Measurements from ENCODE around the gene MSI2. TPM values are rescaled to one million over a fixed set of nuclear protein-coding genes. Genes with fewer than 3 reads are reported as not detected.

The MSI2 gene
- total RNA-seq, 2 experiments from 2014 or later = 87.6 to 96.0 TPM

DNA sequence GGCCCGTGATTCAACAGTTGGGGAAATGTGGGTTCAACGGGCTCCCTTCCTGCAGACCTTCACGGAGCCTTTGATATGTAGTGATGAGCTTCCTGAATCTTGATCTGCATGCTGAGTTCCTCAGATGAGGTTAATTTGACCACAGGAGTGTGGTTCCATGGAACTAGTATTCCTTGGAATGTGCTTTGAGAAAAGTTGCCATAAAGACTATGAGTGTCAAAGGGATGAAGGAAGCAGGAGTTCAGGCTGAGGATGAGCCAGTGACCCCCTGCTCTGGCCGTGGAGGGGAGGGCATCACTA lies 229.2 kb downstream of the MSI2 start:
- no peaks in the 10 kb centered on the region for H3K27me3 Mint-ChIP-seq
- no peak for DNase-seq
- no peak overlapping the region for H3K4me3 Mint-ChIP-seq
- POLR2A ChIA-PET = no interaction called here
- H3K4me1 Mint-ChIP-seq = peaks cover 43% of the 10 kb centered on the region
- H3K36me3 Mint-ChIP-seq (ENCODE audit: low read depth) = peaks cover 3% of the 10 kb centered on the region
- H3K9me3 Mint-ChIP-seq = no peaks in the 10 kb centered on the region
- no peak overlapping the region for H3K27ac Mint-ChIP-seq
- CTCF ChIA-PET = interaction anchor here (0.6 kb wide), 2 partner anchors 186 to 537 kb away, joined by 3 read pairs; no protein-coding TSS in a partner anchor

DNA sequence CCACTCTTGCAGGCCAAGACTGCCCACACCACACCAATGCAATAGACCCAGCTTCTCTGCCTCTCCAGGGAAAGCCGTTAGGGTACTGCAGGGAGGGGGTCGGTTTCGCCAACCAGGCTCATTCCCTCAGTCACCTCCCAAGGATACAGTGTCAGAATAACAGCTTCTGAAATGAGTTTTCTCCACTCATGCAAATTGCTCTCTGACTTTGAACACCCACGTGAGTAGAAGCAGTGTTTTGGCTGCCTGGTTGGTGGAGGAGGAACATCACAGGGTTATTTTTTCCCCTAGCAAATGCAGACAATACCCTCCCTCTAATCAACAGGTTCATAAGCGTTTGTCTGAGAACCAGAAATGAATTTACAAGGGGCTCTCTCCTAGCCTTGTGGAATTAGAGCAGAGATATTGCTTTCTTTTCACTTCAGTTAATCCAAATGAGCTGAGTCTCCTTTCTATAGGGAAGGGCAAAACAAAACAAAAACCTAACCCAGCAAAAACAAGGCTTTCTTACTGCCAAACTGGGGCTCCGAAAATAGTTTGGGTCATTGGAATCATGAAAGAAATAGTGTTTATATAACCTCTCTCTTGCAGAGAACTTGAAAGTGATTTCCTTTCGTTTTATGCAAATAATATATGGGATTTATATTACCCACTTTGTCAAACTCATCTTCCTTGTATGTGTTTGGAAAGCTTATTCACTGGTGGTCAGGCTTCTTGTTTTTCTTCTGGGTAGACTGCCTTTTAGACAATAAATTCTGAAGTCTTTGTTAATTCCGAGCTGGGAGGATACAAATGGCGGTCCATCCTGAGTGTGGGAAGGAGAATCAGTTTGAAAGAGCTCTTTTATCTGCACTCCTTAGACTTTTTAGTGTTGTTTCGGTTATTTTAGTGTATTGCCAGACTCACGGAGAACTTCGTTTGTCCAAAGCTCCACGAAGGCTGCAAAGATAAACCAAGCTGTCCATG lies 229.9 kb downstream of the MSI2 start:
- Mint-ChIP-seq H3K27ac (no peak overlapping the region), H3K9me3 (no peaks in the 10 kb centered on the region), H3K4me1 (peaks cover 36% of the 10 kb centered on the region), H3K4me3 (no peak overlapping the region), H3K27me3 (no peaks in the 10 kb centered on the region), H3K36me3 (ENCODE audit: low read depth) (peaks cover 3% of the 10 kb centered on the region)
- DNase-seq = no peak
- CTCF ChIA-PET = interaction anchor here (0.6 to 1.5 kb wide), 6 partner anchors 11 to 538 kb away, joined by 3 to 6 read pairs (median 4); no protein-coding TSS in a partner anchor
- POLR2A ChIA-PET = no interaction called here

DNA sequence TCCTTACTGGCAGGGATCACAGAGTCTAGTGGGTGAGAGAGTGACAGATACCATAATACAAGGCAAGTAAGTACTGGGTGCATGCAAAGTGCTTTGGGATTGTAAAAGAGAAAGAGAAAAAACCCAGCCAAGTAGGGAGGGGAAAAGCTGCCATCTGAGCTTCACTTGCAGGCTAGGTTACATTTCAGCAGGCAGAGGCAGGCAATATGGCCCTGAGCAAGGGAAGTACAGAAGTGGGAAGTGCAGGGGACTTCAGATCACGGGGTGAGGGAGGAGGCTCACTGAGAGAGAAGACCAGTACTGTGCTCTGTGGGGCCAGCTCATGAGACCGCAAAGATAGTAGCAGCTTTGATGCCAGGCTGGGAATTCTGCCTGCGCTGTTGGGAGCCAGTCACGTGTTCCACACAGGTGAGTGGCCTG lies 230.6 kb downstream of the MSI2 start:
- Mint-ChIP-seq H3K9me3 (no peaks in the 10 kb centered on the region), H3K27ac (no peak overlapping the region), H3K4me1 (peaks cover 33% of the 10 kb centered on the region), H3K4me3 (no peak overlapping the region), H3K36me3 (ENCODE audit: low read depth) (peaks cover 3% of the 10 kb centered on the region), H3K27me3 (no peaks in the 10 kb centered on the region)
- no peak for DNase-seq
- ChIA-PET POLR2A (no interaction called here), CTCF (interaction anchor here (0.6 to 1.5 kb wide), 3 partner anchors 11 to 244 kb away, joined by 3 to 6 read pairs (median 4); no protein-coding TSS in a partner anchor)

DNA sequence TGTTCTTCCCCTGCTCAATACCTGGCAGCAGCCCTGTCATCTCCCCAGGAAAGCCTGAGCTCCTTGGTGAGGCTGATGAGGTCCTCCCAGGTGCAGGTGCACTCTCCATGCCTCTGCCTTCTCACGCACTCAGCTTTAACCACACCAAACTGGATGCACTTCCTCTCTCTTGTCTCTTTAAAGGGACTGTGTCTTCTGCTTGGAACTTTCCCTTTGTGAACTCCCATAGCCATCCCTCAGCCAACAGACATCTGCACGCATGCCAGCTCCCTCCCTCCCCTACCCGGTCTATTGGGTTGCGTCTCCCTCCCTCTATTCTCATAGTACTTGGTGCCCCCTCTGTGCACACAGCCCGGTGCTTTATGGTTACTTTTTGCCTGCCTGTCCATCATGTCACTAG lies 231.2 kb downstream of the MSI2 start:
- H3K9me3 Mint-ChIP-seq = no peaks in the 10 kb centered on the region
- peaks cover 31% of the 10 kb centered on the region for H3K4me1 Mint-ChIP-seq
- no peak overlapping the region for H3K4me3 Mint-ChIP-seq
- H3K27me3 Mint-ChIP-seq = no peaks in the 10 kb centered on the region
- no peak for DNase-seq
- CTCF ChIA-PET = interaction anchor here (0.6 to 1.3 kb wide), 2 partner anchors 10 to 27 kb away, joined by 3 to 6 read pairs; no protein-coding TSS in a partner anchor
- POLR2A ChIA-PET = no interaction called here
- H3K36me3 Mint-ChIP-seq (ENCODE audit: low read depth) = peaks cover 3% of the 10 kb centered on the region
- no peak overlapping the region for H3K27ac Mint-ChIP-seq

DNA sequence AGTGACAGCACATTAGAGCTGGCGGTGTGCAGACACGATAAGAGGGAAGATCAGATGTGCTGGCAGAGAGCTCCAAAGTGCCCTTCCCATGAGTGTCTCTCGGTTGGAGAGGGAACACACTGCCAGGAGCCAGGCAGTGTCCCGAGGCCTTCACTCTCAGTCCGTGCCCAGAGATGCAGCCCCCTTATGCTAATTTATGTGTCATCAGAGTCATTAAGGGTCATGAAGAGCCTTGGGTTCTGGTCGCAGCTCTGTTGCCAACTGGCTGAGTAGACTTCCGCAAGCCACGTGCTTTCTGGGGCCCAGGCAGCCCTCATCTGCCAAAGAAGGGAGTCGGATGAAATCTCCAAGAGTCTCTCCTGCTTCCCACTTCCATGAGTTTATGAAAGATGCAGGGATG lies 232.5 kb downstream of the MSI2 start:
- ChIA-PET CTCF (interaction anchor here (0.6 kb wide), 1 partner anchor 11 kb away, joined by 4 read pairs; no protein-coding TSS in a partner anchor), POLR2A (no interaction called here)
- Mint-ChIP-seq H3K36me3 (ENCODE audit: low read depth) (peaks cover 3% of the 10 kb centered on the region), H3K27ac (no peak overlapping the region), H3K27me3 (no peaks in the 10 kb centered on the region), H3K4me1 (peaks cover 34% of the 10 kb centered on the region), H3K9me3 (no peaks in the 10 kb centered on the region), H3K4me3 (no peak overlapping the region)
- no peak for DNase-seq

DNA sequence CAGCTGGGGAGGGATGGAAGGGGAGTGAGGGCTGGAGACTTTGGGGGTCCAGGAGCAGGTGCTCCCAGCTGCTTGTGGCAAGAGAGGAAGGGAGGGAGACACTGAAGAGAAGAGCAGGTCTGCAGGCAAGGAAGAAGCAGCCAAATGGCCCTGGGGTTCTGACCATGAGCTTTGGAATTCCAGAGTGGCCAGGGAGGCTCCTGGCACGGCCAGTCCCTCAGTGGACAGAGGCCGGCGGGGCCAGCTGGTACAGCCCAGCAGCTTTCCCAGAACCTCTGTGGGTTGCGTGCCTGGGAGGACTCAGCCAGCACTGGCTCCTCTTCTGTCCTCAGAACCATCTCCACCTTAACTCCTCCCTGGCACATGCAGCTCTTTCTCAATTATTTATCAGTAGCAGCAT lies 233.0 kb downstream of the MSI2 start:
- Mint-ChIP-seq H3K27me3 (no peaks in the 10 kb centered on the region), H3K9me3 (no peaks in the 10 kb centered on the region), H3K4me1 (peaks cover 34% of the 10 kb centered on the region), H3K4me3 (no peak overlapping the region), H3K36me3 (ENCODE audit: low read depth) (peaks cover 3% of the 10 kb centered on the region), H3K27ac (no peak overlapping the region)
- ChIA-PET POLR2A (no interaction called here), CTCF (interaction anchor here (0.6 kb wide), 1 partner anchor 11 kb away, joined by 4 read pairs; no protein-coding TSS in a partner anchor)
- no peak for DNase-seq

DNA sequence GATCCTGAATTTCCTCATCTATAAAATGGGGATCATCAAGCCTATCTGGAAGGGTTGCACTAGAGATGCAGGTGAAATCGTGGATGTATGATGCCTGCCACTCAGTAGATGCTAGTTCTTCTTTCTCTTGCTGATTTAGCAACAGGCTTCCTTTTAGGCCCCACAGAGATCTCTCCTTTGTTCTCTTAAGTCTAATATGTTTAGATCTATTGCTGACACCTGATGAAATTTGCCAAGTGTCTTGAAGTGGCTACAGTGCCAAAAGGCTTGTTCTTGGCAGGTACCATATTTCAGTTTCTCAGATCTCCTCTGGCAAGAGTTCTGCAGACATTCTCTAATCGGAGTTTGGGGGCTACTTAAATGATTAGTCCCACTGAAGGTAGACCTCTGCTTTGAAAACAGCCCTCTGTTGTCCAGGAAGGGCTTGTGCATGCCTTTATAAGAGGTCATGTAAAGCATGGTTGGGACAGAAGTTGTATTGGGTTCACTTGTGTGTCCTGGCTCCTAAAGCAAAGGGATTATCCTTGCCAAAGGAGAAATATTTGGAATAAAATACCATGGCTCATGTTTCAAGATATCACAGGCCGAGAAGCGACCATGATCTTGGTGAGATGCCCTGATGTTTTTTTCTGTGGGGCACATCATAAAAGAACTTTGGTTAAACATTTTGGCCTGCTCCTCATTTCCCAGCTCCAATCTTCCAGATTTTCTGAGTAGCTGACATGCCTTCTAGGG lies 234.0 kb downstream of the MSI2 start:
- peaks cover 3% of the 10 kb centered on the region for H3K36me3 Mint-ChIP-seq (ENCODE audit: low read depth)
- no peak overlapping the region for H3K4me3 Mint-ChIP-seq
- H3K27ac Mint-ChIP-seq = no peak overlapping the region
- H3K9me3 Mint-ChIP-seq = no peaks in the 10 kb centered on the region
- ChIA-PET POLR2A (no interaction called here), CTCF (no interaction called here)
- no peak for DNase-seq
- H3K4me1 Mint-ChIP-seq = peaks cover 24% of the 10 kb centered on the region
- no peaks in the 10 kb centered on the region for H3K27me3 Mint-ChIP-seq

DNA sequence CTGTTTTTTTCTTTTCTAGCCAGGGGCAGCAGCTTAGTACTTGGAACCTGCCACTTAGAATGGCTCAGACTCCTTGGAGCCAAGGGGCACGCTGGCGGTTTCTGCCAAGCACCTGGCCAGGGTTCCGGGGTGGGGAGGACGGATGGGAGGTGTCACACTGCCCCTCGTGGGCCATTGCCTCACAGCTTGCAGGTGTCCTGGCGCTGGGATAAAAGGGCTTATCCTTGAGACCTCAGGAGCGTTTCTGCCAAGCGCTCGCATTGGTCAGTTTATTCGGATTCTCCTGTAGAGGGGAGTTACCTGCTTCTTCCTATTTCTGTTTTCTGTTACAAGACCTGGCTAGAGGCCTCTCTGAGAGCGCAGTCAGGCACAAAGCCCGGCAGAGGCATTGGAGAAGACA lies 234.6 kb downstream of the MSI2 start:
- ChIA-PET CTCF (no interaction called here), POLR2A (no interaction called here)
- no peak for DNase-seq
- Mint-ChIP-seq H3K27ac (no peak overlapping the region), H3K4me1 (peaks cover 18% of the 10 kb centered on the region), H3K27me3 (no peaks in the 10 kb centered on the region), H3K4me3 (no peak overlapping the region), H3K9me3 (no peaks in the 10 kb centered on the region), H3K36me3 (ENCODE audit: low read depth) (peaks cover 3% of the 10 kb centered on the region)

DNA sequence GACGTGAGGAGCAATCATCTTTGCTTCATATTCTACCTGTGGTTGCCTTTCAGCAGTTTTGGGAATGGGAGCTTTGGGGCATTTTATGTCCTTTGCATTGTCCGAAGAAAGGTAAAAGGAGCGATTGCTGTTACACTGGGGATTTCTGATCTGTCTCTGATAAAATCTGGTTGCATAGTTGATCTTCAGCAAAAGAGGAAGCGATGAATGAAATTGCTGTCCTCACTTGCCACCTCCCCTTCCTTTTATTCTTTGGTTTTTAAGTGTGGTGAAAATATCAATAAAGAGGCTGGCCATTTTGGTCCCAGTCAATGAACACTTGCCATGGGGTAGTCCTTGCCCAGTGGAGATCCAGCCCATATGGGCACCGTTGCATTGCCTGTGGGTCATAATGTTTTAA lies 236.8 kb downstream of the MSI2 start:
- DNase-seq = no peak
- Mint-ChIP-seq H3K4me1 (peaks cover 7% of the 10 kb centered on the region), H3K36me3 (ENCODE audit: low read depth) (no peaks in the 10 kb centered on the region), H3K9me3 (no peaks in the 10 kb centered on the region), H3K27ac (no peak overlapping the region), H3K4me3 (no peak overlapping the region), H3K27me3 (no peaks in the 10 kb centered on the region)
- ChIA-PET CTCF (no interaction called here), POLR2A (no interaction called here)

DNA sequence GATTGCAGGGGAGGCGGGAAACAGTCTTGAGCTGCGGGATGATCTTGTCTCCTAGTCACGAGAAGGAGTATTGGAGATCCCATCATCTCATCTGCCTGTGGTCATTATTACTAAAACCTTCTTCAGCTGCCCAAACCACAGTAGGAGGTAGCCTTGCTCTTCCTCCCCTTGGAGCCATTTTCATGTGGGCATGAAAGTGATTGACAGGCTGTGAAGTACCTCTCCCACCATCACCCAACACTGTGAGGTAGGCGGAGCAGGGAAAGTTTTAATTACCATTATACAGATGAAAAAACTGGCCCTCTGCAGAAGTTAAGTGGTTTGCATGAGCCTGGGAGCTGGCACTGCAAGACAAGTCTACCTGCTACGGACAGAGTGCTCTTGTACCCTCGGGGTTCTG lies 237.3 kb downstream of the MSI2 start:
- POLR2A ChIA-PET = no interaction called here
- Mint-ChIP-seq H3K4me3 (no peak overlapping the region), H3K9me3 (no peaks in the 10 kb centered on the region), H3K27me3 (no peaks in the 10 kb centered on the region), H3K4me1 (peaks cover 10% of the 10 kb centered on the region), H3K36me3 (ENCODE audit: low read depth) (no peaks in the 10 kb centered on the region), H3K27ac (no peak overlapping the region)
- DNase-seq = no peak
- CTCF ChIA-PET = no interaction called here

DNA sequence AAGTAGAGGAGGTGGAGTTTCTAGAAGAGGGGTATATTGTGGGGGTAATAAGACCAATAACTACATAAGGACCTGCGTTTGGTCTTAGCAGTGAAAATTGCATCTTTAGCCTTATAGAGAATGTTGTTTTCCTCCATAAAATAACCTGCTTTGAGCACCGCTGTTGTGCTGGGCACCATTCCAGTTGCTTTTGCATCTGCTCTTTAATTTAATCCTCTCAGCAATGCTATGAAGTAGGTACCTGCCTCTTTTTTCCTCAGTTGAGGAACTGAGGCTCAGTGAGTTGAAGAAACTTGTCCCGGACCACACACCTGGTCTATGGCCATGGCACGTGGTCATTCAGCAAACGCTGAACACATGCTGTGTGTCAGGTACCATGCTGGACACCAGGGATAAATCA lies 238.1 kb downstream of the MSI2 start:
- Mint-ChIP-seq H3K27ac (no peak overlapping the region), H3K4me1 (peaks cover 13% of the 10 kb centered on the region)

DNA sequence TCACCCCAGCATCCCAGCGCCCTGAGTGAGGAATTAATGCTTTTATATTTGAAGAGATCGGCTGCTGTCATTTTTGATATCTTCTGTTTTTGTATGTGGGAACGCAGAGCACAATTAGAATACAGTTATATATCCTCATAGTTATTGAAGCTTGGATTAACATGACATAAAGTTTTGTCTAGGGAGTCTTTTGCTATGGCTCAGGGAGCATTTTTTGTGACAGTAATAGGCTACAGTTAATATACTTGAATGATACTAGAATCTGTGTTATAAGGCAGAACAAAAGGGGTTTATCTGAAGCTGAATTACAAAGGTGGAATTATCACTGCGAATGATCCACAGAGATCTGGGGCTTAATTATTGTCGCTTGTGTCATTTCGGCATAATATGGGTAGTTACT lies 239.4 kb downstream of the MSI2 start:
- no peak for DNase-seq
- POLR2A ChIA-PET = no interaction called here
- CTCF ChIA-PET = no interaction called here
- no peaks in the 10 kb centered on the region for H3K27me3 Mint-ChIP-seq
- no peaks in the 10 kb centered on the region for H3K36me3 Mint-ChIP-seq (ENCODE audit: low read depth)
- H3K4me3 Mint-ChIP-seq = no peak overlapping the region
- H3K9me3 Mint-ChIP-seq = no peaks in the 10 kb centered on the region
- peaks cover 15% of the 10 kb centered on the region for H3K4me1 Mint-ChIP-seq
- H3K27ac Mint-ChIP-seq = no peak overlapping the region

More for the DNA sequence above, 238.1 kb downstream of the MSI2 start:
- no peaks in the 10 kb centered on the region for H3K27me3 Mint-ChIP-seq
- no peak for DNase-seq
- no peaks in the 10 kb centered on the region for H3K9me3 Mint-ChIP-seq
- H3K4me3 Mint-ChIP-seq = no peak overlapping the region
- no peaks in the 10 kb centered on the region for H3K36me3 Mint-ChIP-seq (ENCODE audit: low read depth)
- ChIA-PET POLR2A (no interaction called here), CTCF (no interaction called here)

DNA sequence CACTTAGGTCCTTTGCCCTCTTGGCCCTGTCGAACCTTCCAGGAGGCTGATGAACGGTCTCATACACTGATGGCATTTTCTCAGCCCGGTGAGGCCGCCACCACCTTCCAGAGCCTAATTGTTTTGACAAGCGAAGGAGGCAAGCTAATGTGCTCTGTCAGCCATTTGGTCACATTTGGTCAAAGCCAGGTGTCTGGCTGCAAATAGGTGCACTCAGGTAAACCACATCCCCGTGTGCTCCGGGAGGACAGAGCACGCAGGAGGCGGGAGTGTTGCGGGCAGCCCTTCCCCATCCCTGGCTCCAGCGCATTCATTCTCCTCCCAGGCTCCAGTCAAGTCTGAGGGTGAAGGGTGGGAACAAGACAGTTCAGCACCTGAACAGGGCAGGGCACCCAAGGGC lies 240.1 kb downstream of the MSI2 start:
- no peak for DNase-seq
- Mint-ChIP-seq H3K36me3 (ENCODE audit: low read depth) (no peaks in the 10 kb centered on the region), H3K9me3 (no peaks in the 10 kb centered on the region), H3K27ac (no peak overlapping the region), H3K27me3 (no peaks in the 10 kb centered on the region), H3K4me3 (no peak overlapping the region), H3K4me1 (peaks cover 15% of the 10 kb centered on the region)
- ChIA-PET POLR2A (no interaction called here), CTCF (interaction anchor here (2.3 to 2.5 kb wide), 2 partner anchors 9 to 253 kb away, joined by 6 to 8 read pairs; no protein-coding TSS in a partner anchor)
